GM10266 (cell line): ENCODE measurements around the gene ZNF524.
A peak's percentile ranks its signal among the peaks of the same experiment; 100 is the strongest.

ENCODE experiments used
- DNase-seq: peaks from one replicate; pipeline ENCODE4 v3.0.0; 2012; ENCODE audit errors: extremely low spot score
- TF ChIP-seq, protein P1 (sequence below): IDR thresholded peaks from 2 replicates; pipeline ENCODE4 v1.5.1; 2012; ENCODE audit warnings: mild to moderate bottlenecking, low read depth; ENCODE audit not compliant: control insufficient read depth, insufficient read depth; ENCODE audit errors: missing control alignments

ZNF524 gene

DNA sequence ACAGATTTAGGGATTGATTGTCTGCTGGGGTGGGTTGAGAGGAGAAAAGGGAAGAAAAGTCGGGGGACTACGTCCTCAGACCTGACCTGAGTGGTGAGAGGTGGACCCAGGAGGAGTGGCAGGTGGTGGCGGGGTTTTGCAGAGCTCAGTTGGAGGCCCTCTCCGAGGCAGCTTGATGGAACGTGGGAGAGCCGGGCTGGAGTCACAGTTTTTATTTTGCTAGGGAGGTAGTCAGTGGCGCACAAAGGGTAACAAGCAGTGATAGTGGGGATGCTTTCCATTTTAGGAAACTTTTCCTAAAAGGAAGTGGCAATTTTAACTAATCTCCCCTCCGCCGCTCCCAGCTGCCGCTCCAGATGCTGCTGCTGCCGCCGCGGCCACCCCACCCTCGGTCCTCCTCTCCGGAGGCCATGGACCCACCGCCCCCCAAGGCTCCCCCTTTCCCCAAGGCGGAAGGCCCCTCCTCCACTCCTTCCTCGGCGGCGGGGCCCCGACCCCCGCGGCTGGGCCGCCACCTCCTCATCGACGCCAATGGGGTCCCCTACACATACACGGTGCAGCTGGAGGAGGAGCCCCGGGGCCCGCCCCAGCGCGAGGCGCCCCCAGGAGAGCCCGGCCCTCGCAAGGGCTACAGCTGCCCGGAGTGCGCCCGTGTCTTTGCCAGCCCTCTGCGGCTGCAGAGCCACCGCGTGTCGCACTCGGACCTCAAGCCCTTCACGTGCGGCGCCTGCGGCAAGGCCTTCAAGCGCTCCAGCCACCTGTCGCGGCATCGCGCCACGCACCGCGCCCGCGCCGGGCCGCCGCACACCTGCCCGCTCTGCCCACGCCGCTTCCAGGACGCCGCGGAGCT lies 42.3 kb downstream of the ZNF524 start:
- peak; percentile 50 for DNase-seq
- TF ChIP-seq, protein P1, sequence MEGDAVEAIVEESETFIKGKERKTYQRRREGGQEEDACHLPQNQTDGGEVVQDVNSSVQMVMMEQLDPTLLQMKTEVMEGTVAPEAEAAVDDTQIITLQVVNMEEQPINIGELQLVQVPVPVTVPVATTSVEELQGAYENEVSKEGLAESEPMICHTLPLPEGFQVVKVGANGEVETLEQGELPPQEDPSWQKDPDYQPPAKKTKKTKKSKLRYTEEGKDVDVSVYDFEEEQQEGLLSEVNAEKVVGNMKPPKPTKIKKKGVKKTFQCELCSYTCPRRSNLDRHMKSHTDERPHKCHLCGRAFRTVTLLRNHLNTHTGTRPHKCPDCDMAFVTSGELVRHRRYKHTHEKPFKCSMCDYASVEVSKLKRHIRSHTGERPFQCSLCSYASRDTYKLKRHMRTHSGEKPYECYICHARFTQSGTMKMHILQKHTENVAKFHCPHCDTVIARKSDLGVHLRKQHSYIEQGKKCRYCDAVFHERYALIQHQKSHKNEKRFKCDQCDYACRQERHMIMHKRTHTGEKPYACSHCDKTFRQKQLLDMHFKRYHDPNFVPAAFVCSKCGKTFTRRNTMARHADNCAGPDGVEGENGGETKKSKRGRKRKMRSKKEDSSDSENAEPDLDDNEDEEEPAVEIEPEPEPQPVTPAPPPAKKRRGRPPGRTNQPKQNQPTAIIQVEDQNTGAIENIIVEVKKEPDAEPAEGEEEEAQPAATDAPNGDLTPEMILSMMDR, result no peak

DNA sequence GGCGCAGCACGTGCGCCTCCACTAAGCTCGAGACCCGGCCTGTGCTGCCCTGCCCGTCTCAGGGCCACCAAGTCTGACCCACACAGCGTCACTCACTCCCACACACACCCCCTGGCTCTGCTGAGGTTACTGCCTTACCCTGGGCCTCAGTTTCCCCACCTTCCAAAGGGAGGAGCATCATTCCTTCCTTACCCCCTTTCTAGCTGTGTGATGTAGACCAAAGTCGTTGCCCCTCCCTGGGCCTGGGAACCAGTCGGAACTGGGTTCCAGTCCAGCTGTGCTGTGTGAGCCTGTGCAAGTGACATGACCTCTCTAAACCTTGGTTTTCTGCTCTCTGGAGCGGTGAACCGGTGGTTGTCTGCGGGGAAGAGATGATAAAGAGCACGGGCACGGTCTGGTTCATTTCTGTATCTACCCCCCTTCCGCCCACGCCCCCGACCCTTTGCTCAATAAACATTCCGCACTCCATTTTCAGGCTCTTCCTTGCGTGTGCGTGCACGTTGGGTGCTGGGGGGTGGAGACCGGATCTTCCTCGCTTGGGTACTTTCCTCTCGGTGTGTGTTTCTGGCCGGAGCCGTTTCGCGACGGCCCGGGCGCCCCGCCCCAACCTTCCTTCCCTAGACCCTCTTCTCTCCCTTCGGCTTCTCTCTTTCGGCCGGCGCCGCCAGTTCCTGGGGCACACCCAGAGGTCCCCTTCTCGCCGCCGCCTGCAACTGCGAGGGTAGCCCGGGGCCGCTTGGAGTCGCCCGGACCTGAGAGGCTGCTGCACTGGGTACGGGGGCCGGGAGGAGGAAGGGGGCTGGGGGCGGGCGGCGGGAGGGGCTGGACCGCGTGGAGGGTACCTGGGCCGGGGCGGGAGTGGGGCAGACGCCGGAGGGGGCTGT lies 43.2 kb downstream of the ZNF524 start, which contains the start of gene ZNF581:
TSS of gene ZNF581 (plus strand) at position 647 of the 884 bp plus-strand sequence. CDS start 923 bp downstream, outside the sequence.
- DNase-seq, result peak; percentile 91
- TF ChIP-seq, protein P1, result no peak

DNA sequence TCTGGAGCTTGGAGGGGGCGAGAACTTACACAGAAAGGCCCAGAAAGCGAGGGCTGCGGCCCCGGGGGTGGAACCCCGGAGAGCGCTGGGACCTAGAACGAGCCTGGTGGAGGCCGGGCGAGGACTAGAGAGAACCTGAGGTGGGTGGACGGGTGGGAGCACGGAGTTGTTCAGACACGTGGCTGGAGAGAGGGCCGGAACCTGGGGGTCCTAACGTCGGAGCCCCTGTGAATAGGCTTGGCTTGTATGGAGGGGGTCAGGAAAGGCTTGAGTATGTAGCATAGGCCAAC lies 43.7 kb downstream of the ZNF524 start:
- no peak for DNase-seq
- TF ChIP-seq, protein P1, result no peak

DNA sequence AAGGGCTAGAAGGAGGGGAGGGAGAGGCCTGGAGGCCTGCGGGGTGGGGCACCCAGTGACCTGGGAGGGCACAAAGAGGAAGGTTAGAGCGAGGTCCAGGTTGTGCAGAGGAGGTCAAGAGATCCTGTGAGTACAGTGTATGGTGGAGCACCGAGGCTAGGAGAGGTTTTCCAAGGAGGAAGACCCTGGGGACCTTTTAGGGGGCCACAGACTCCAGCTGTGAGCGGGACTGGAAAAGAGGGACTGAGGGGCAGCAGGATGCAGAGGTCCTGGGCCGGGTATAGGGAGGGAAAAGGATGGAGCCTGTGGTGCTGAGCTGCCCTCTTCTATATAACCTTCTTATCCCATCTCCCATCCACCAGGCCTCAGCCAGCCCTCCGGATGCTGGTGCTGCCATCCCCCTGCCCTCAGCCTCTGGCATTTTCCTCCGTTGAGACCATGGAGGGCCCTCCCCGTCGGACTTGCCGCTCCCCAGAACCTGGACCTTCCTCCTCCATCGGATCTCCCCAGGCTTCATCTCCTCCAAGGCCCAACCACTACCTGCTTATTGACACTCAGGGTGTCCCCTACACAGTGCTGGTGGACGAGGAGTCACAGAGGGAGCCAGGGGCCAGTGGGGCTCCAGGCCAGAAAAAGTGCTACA lies 44.2 kb downstream of the ZNF524 start:
- TF ChIP-seq, protein P1, result no peak

DNA sequence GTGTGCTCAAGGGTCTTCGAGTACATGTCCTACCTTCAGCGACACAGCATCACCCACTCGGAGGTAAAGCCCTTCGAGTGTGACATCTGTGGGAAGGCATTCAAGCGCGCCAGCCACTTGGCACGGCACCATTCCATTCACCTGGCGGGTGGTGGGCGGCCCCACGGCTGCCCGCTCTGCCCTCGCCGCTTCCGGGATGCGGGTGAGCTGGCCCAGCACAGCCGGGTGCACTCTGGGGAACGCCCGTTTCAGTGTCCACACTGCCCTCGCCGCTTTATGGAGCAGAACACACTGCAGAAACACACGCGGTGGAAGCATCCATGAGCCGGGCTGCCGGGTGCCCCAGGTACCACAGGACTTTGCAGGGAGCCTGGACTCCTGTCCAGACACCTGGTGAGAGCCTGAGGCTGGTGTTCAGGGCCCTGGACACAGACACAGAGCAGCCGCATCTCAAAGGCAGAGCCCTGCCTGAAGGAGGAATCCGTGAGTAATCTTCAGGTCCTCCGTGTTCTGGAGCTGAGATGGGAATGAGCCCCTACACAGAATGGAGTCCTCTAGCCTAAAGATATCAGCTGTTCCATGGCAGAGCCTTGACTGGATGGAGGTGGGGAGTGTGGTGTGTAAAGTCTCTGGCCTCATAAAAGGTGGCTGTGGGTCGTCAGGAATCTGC lies 44.9 kb downstream of the ZNF524 start:
- no peak for DNase-seq
- TF ChIP-seq, protein P1, result no peak

More for the DNA sequence above, 44.2 kb downstream of the ZNF524 start:
- DNase-seq, result no peak

DNA sequence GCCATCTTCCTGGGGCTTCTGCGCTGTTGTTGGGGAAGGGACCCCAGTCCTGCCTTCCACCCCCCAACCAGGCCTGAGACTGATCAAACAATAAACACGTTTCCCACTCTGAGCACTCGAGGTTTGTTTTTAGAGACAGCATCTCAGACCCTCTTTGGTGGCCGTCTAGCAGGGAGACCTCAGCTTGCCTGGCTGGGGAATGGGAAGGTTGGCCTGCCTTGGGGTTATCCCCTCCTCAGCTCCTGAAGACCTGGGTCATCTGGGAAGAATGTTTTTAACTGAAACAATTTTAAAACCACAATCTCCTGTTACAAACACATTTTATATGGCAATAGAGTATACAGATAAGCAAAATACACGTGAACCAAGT lies 45.4 kb downstream of the ZNF524 start:
- DNase-seq, result no peak
- TF ChIP-seq, protein P1, result no peak
